Muscle layer of duodenum (tissue), 2 donors: ENCODE data around the gene SDK1.

Source experiments
- H3K27ac ChIP-seq: one replicate; pipeline ENCODE4 v1.7.0; 2013; ENCODE audit warnings: mild to moderate bottlenecking, low read length
- H3K27me3 ChIP-seq: one replicate; pipeline ENCODE4 v1.7.0; 2013; ENCODE audit warnings: low read depth, mild to moderate bottlenecking, control low read depth, low read length
- H3K36me3 ChIP-seq, 2 donors: one replicate each; pipeline ENCODE4 v1.7.0; 2013; ENCODE audit warnings: low read length in 2 of 2, control low read depth in 1 of 2, mild to moderate bottlenecking in 1 of 2; ENCODE audit not compliant: insufficient read depth in 2 of 2, control insufficient read depth in 1 of 2
- H3K4me1 ChIP-seq, 2 donors: one replicate each; pipeline ENCODE4 v1.7.0; 2013; ENCODE audit warnings: low read length in 2 of 2, mild to moderate bottlenecking in 2 of 2, control low read depth in 1 of 2, moderate library complexity in 1 of 2; ENCODE audit not compliant: insufficient read depth in 2 of 2, control insufficient read depth in 1 of 2
- H3K4me3 ChIP-seq, 2 donors: one replicate each; pipeline ENCODE4 v1.7.0; 2013; ENCODE audit warnings: low read length in 2 of 2, low read depth in 1 of 2, mild to moderate bottlenecking in 1 of 2
- H3K9me3 ChIP-seq, 2 donors: one replicate each; pipeline ENCODE4 v1.7.0; 2013; ENCODE audit warnings: low read length in 2 of 2, control low read depth in 1 of 2, mild to moderate bottlenecking in 1 of 2; ENCODE audit not compliant: control insufficient read depth in 1 of 2
- donor health status: healthy.

The SDK1 gene

DNA sequence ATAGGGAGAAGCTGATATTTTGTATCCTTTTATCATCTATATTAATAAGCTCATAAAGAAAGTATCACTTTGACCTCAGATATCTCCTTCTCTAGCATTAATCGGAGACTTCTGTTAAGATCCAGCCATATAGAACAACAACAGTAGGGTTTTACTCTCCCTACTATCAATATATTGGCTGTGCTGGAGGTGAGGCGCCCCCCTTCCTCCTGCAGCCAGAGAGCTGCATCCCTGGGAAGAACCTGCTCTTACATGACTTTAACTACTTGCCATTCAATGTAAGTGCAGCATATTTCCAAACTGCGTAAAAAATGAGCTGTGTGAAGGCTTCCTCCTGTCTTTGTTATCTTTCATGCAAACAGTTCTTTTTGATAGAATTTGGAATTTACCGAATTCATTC, 247.8 kb downstream of the SDK1 start:
- Histone ChIP-seq H3K4me1 (peaks cover 0 to 3% of the 10 kb centered on the region in 2 donors), H3K9me3 (no peaks in the 10 kb centered on the region), H3K4me3 (no peak overlapping the region), H3K27me3 (no peaks in the 10 kb centered on the region), H3K27ac (no peak overlapping the region), H3K36me3 (no peaks in the 10 kb centered on the region)

GRCh38 chr7:3549601-3550000, 248.5 kb downstream of the SDK1 start:
- no peak overlapping the region for H3K27ac ChIP-seq
- no peaks in the 10 kb centered on the region for H3K27me3 ChIP-seq
- no peak overlapping the region for H3K4me3 ChIP-seq
- peaks cover 0 to 3% of the 10 kb centered on the region in 2 donors for H3K4me1 ChIP-seq
- no peaks in the 10 kb centered on the region for H3K9me3 ChIP-seq
- H3K36me3 ChIP-seq, result no peaks in the 10 kb centered on the region

- H3K9me3 ChIP-seq, result no peaks in the 10 kb centered on the region
- no peaks in the 10 kb centered on the region for H3K36me3 ChIP-seq
- no peaks in the 10 kb centered on the region for H3K27me3 ChIP-seq
- H3K4me1 ChIP-seq, result peaks cover 0 to 3% of the 10 kb centered on the region in 2 donors
- H3K27ac ChIP-seq, result no peak overlapping the region
- no peak overlapping the region for H3K4me3 ChIP-seq
Observed at GRCh38 chr7:3551536-3551935, 250.5 kb downstream of the SDK1 start.

- H3K27ac ChIP-seq, result no peak overlapping the region
- H3K27me3 ChIP-seq, result no peaks in the 10 kb centered on the region
- H3K9me3 ChIP-seq, result no peaks in the 10 kb centered on the region
- peaks cover 0 to 3% of the 10 kb centered on the region in 2 donors for H3K4me1 ChIP-seq
- H3K36me3 ChIP-seq, result no peaks in the 10 kb centered on the region
- H3K4me3 ChIP-seq, result no peak overlapping the region
Observed at GRCh38 chr7:3552499-3552898, 251.4 kb downstream of the SDK1 start.

DNA sequence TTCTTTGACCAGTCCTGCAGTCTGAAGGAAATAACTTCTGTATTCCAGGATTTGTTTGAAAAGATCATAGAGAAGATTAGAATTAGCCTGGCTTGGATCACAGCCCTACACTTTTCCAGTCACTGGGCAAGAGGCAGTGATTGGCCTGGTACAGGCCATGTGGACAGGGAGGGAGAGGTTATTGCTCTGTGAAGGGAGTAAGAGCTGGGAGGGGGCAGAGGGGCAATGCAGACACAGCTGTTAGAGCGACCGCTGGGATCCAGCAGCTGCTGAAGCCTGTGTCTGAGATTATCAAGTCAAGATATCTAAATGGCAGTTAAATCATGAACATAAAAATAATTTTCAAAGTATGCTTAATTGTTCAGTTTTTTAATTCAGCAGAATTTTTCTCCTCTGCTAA, 257.3 kb downstream of the SDK1 start:
- H3K4me3 ChIP-seq, result no peak overlapping the region
- H3K27me3 ChIP-seq, result no peaks in the 10 kb centered on the region
- H3K4me1 ChIP-seq, result peaks cover 0 to 4% of the 10 kb centered on the region in 2 donors
- no peaks in the 10 kb centered on the region for H3K9me3 ChIP-seq
- H3K36me3 ChIP-seq, result no peaks in the 10 kb centered on the region
- no peak overlapping the region for H3K27ac ChIP-seq

GRCh38 chr7:3559278-3559677, 258.2 kb downstream of the SDK1 start:
- H3K27me3 ChIP-seq, result no peaks in the 10 kb centered on the region
- H3K9me3 ChIP-seq, result no peaks in the 10 kb centered on the region
- no peaks in the 10 kb centered on the region for H3K36me3 ChIP-seq
- peaks cover 0 to 4% of the 10 kb centered on the region in 2 donors for H3K4me1 ChIP-seq
- no peak overlapping the region for H3K4me3 ChIP-seq
- H3K27ac ChIP-seq, result no peak overlapping the region

DNA sequence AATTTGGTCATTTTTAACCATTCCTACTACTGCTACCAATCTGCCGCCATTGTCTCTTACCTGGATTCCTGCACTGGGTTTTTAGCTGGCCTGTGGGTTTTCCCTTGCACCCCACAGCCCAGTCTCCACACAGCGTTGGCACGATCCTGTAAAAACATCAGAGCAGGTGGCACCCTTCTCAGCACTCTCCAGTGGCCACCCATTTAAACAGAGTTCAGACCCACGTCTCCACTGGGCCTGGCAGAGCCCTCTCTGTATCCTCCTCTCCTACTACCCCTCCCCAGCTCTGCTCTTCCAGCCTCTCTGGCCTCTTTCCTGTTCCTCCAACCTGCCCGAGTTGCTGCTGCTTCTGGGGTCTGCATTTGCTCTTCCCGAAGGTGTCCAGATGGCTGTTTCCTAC, 259.4 kb downstream of the SDK1 start:
- no peak overlapping the region for H3K27ac ChIP-seq
- H3K4me3 ChIP-seq, result no peak overlapping the region
- peaks cover 0 to 4% of the 10 kb centered on the region in 2 donors for H3K4me1 ChIP-seq
- no peaks in the 10 kb centered on the region for H3K9me3 ChIP-seq
- no peaks in the 10 kb centered on the region for H3K36me3 ChIP-seq
- no peaks in the 10 kb centered on the region for H3K27me3 ChIP-seq

- no peaks in the 10 kb centered on the region for H3K27me3 ChIP-seq
- peaks cover 0 to 4% of the 10 kb centered on the region in 2 donors for H3K4me1 ChIP-seq
- no peak overlapping the region for H3K4me3 ChIP-seq
- H3K9me3 ChIP-seq, result no peaks in the 10 kb centered on the region
- no peak overlapping the region for H3K27ac ChIP-seq
- no peaks in the 10 kb centered on the region for H3K36me3 ChIP-seq
Observed at GRCh38 chr7:3561932-3562331, 260.9 kb downstream of the SDK1 start.

DNA sequence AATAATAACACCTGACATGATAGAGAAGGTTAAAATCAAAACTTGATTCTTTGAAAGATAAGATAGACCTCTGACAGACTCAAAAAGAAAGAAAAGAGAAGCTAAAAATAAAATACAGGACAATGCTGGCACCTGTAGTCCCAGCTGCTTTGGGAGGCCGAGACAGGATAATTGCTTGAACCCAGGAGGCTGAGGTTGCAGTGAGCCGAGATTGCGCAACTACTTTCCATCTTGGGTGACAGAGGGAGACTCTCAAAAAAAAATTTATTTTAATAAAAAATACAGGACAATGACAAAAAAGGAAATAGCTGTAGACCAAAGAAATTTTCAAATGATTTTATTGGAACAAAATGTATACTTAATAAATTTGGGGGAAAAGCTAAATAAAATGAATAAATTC, 263.2 kb downstream of the SDK1 start:
- Histone ChIP-seq H3K27ac (no peak overlapping the region), H3K4me1 (no peaks in the 10 kb centered on the region), H3K4me3 (no peak overlapping the region), H3K27me3 (no peaks in the 10 kb centered on the region), H3K36me3 (no peaks in the 10 kb centered on the region), H3K9me3 (no peaks in the 10 kb centered on the region)

DNA sequence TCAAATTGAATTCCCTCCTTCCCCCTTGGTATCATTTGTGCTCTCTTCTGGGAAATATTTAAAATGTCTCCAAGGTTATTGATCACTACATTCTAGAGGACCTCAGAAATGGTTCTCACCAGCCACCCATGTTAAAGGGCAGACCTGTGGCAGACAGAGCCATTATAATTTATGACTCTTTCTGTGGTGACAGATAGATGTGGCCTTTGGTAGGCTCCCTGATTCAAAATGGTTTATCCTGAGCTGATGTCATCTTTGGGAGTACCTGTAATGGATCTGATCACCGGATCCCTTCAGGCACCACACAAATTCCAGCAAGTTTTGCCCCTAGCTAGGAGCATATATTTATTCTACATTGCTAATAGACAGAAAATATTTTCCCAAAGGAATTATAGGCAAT, 267.5 kb downstream of the SDK1 start:
- Histone ChIP-seq H3K27ac (no peak overlapping the region), H3K4me1 (no peaks in the 10 kb centered on the region), H3K27me3 (no peaks in the 10 kb centered on the region), H3K9me3 (peaks cover 0 to 3% of the 10 kb centered on the region in 2 donors), H3K36me3 (no peaks in the 10 kb centered on the region), H3K4me3 (no peak overlapping the region)

- Histone ChIP-seq H3K4me1 (no peaks in the 10 kb centered on the region), H3K4me3 (no peak overlapping the region), H3K27ac (no peak overlapping the region)
Observed at GRCh38 chr7:3569643-3570042, 268.6 kb downstream of the SDK1 start.

GRCh38 chr7:3573151-3573550, 272.1 kb downstream of the SDK1 start:
- Histone ChIP-seq H3K36me3 (no peaks in the 10 kb centered on the region), H3K27ac (no peak overlapping the region), H3K27me3 (no peaks in the 10 kb centered on the region), H3K4me1 (no peaks in the 10 kb centered on the region), H3K4me3 (no peak overlapping the region), H3K9me3 (peaks cover 0 to 14% of the 10 kb centered on the region in 2 donors)

More at GRCh38 chr7:3569643-3570042, 268.6 kb downstream of the SDK1 start:
- H3K36me3 ChIP-seq, result no peaks in the 10 kb centered on the region
- H3K9me3 ChIP-seq, result peaks cover 0 to 3% of the 10 kb centered on the region in 2 donors
- H3K27me3 ChIP-seq, result no peaks in the 10 kb centered on the region
